Thoracic aorta (tissue), 2 donors: ENCODE measurements around the gene CACNA2D3. TPM values are rescaled to one million over a fixed set of nuclear protein-coding genes. Genes with fewer than 3 reads are reported as not detected.

ENCODE experiments used
- ATAC-seq: fragments of 150-250 bp; one replicate; pipeline ENCODE4 v1.8.0; 2017; ENCODE audit warnings: low read depth; ENCODE audit not compliant: insufficient number of reproducible peaks, low FRiP score
- DNase-seq: peaks from one replicate; pipeline ENCODE4 v3.0.0-alpha.2; 2020; ENCODE audit warnings: low spot score
- H3K27ac ChIP-seq, 2 donors: fragments of 200-600 bp; sonication (generic); 1 replicate in 1 of 2; 2 replicates in 1 of 2; pipeline ENCODE4 v1.5.1; 2016; ENCODE audit warnings: mild to moderate bottlenecking in 2 of 2, moderate library complexity in 2 of 2
- H3K27me3 ChIP-seq: fragments of 200-600 bp; sonication (generic); replicated peaks from 2 replicates; pipeline ENCODE4 v1.6.0; 2016; ENCODE audit warnings: mild to moderate bottlenecking; ENCODE audit not compliant: insufficient read depth
- H3K36me3 ChIP-seq: fragments of 200-600 bp; sonication (generic); one replicate; pipeline ENCODE4 v1.5.1; 2016
- H3K4me1 ChIP-seq, 2 donors: fragments of 200-600 bp; sonication (generic); 1 replicate in 1 of 2; 2 replicates in 1 of 2; pipeline versions ENCODE4 v1.5.1 to v1.6.0; 2016; ENCODE audit warnings: low read depth in 2 of 2, mild to moderate bottlenecking in 1 of 2; ENCODE audit not compliant: control insufficient read depth in 1 of 2
- H3K4me3 ChIP-seq: fragments of 200-600 bp; sonication (generic); 2 replicates; pipeline ENCODE4 v1.5.1; 2016; ENCODE audit warnings: mild to moderate bottlenecking
- H3K9me3 ChIP-seq: fragments of 200-600 bp; sonication (generic); 2 replicates; pipeline ENCODE4 v1.5.1; 2016
- total RNA-seq, 2 donors: library from RNA; depleted of rRNA; stranded (reverse); fragments of >200 nt; gene quantifications; one replicate each; pipeline versions ENCODE4 v1.1.0 to v1.2.3, GENCODE V29; 2016
- TF ChIP-seq, protein P1 (sequence below): fragments of 200-600 bp; sonication (generic); IDR thresholded peaks from one replicate; pipeline ENCODE4 v1.5.1; 2019; ENCODE audit warnings: antibody characterized with exemption

CACNA2D3 gene
- total RNA-seq, 2 donors from 2014 or later, result 3.2 to 4.0 TPM

GRCh38 chr3:54719914-54720313, 597.6 kb downstream of the CACNA2D3 start:
- no peak for ATAC-seq
- TF ChIP-seq, protein P1, sequence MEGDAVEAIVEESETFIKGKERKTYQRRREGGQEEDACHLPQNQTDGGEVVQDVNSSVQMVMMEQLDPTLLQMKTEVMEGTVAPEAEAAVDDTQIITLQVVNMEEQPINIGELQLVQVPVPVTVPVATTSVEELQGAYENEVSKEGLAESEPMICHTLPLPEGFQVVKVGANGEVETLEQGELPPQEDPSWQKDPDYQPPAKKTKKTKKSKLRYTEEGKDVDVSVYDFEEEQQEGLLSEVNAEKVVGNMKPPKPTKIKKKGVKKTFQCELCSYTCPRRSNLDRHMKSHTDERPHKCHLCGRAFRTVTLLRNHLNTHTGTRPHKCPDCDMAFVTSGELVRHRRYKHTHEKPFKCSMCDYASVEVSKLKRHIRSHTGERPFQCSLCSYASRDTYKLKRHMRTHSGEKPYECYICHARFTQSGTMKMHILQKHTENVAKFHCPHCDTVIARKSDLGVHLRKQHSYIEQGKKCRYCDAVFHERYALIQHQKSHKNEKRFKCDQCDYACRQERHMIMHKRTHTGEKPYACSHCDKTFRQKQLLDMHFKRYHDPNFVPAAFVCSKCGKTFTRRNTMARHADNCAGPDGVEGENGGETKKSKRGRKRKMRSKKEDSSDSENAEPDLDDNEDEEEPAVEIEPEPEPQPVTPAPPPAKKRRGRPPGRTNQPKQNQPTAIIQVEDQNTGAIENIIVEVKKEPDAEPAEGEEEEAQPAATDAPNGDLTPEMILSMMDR, result no peak
- H3K27me3 ChIP-seq, result no peaks in the 10 kb centered on the region

DNA sequence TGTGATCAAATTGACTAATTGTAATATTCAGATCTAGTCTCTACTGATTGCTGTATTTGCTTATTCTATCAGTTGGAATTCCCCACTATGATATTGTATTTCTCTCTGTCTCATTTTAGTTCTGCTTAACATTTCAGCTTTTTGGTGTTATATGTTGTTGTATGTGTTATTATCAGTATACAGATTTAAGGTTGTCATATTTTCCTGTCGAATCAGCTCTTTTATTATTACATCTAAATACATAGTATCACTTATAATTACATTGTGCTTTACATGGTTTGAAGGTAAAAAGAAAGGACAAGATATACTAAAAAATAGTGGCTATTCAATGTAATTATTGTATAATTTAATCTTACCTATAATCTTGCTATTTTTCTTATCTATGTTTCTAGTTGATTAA, 598.3 kb downstream of the CACNA2D3 start:
- DNase-seq (no peak), ATAC-seq (no peak)
- Histone ChIP-seq H3K36me3 (no peaks in the 10 kb centered on the region), H3K4me3 (no peak overlapping the region), H3K27ac (no peak overlapping the region), H3K27me3 (no peaks in the 10 kb centered on the region), H3K9me3 (no peaks in the 10 kb centered on the region), H3K4me1 (no peaks in the 10 kb centered on the region)
- TF ChIP-seq, protein P1, result no peak

More at GRCh38 chr3:54719914-54720313, 597.6 kb downstream of the CACNA2D3 start:
- H3K4me3 ChIP-seq, result no peak overlapping the region
- no peaks in the 10 kb centered on the region for H3K9me3 ChIP-seq
- no peak for DNase-seq
- H3K4me1 ChIP-seq, result no peaks in the 10 kb centered on the region
- no peak overlapping the region for H3K27ac ChIP-seq
- no peaks in the 10 kb centered on the region for H3K36me3 ChIP-seq

- H3K4me1 ChIP-seq, result no peaks in the 10 kb centered on the region
- H3K4me3 ChIP-seq, result no peak overlapping the region
- no peaks in the 10 kb centered on the region for H3K36me3 ChIP-seq
- ATAC-seq (no peak), DNase-seq (no peak)
- H3K27me3 ChIP-seq, result no peaks in the 10 kb centered on the region
- H3K9me3 ChIP-seq, result peaks cover 9% of the 10 kb centered on the region
- TF ChIP-seq, protein P1, result no peak
- H3K27ac ChIP-seq, result no peak overlapping the region
Measured at GRCh38 chr3:54731732-54732445, 609.5 kb downstream of the CACNA2D3 start.

GRCh38 chr3:54733106-54734006, 611.0 kb downstream of the CACNA2D3 start:
- TF ChIP-seq, protein P1, result no peak
- H3K9me3 ChIP-seq, result peaks cover under 1% of the 10 kb centered on the region
- H3K36me3 ChIP-seq, result no peaks in the 10 kb centered on the region
- H3K27ac ChIP-seq, result no peak overlapping the region
- H3K27me3 ChIP-seq, result no peaks in the 10 kb centered on the region
- no peaks in the 10 kb centered on the region for H3K4me1 ChIP-seq
- no peak for ATAC-seq
- H3K4me3 ChIP-seq, result no peak overlapping the region
- no peak for DNase-seq

GRCh38 chr3:54736459-54736858, 614.1 kb downstream of the CACNA2D3 start:
- Histone ChIP-seq H3K4me3 (no peak overlapping the region), H3K27me3 (no peaks in the 10 kb centered on the region), H3K27ac (no peak overlapping the region), H3K9me3 (no peaks in the 10 kb centered on the region), H3K36me3 (no peaks in the 10 kb centered on the region), H3K4me1 (no peaks in the 10 kb centered on the region)
- ATAC-seq (no peak), DNase-seq (no peak)
- TF ChIP-seq, protein P1, result no peak
